ENCODE data around the gene OOSP2. TPM values are rescaled to one million over a fixed set of nuclear protein-coding genes. Genes with fewer than 3 reads are reported as not detected.

The OOSP2 gene
- not detected in 2 replicates for polyA plus RNA-seq

GRCh38 chr11:60040109-60040508 lies at the start of gene OOSP2:
OOSP2 (plus strand) TSS chr11:60040409; CDS start chr11:60040460, 51 bp downstream.

GRCh38 chr11:60016881-60017280 lies 23.3 kb upstream of the OOSP2 start, which contains the start of gene OOSP4B:
OOSP4B (plus strand) TSS chr11:60017181.

GRCh38 chr11:60056349-60056969 lies 16.2 kb downstream of the OOSP2 start, which contains the start of gene MS4A3:
MS4A3 (plus strand) TSS chr11:60056665; CDS start chr11:60061161, 4,496 bp downstream.

GRCh38 chr11:60088364-60088763 lies 48.2 kb downstream of the OOSP2 start, which contains the start of gene MS4A2:
MS4A2 (plus strand) TSS chr11:60088664; CDS start chr11:60088766, 102 bp downstream.

Other genes with a start within 250 kb of the OOSP2 start
- gene MRPL16, start 229.6 kb upstream of the OOSP2 start, polyA plus RNA-seq, result 50.7 and 55.6 TPM in 2 replicates
- not detected in 2 replicates for gene CBLIF, start 194.9 kb upstream of the OOSP2 start, polyA plus RNA-seq
- gene TCN1, start 173.9 kb upstream of the OOSP2 start, polyA plus RNA-seq, result not detected in 2 replicates
- gene OOSP3, start 161.6 kb upstream of the OOSP2 start, polyA plus RNA-seq, result not detected in 2 replicates
- gene OOSP1, start 102.0 kb upstream of the OOSP2 start, polyA plus RNA-seq, result not detected in 2 replicates
- not detected in 2 replicates for gene OOSP4A, start 76.4 kb upstream of the OOSP2 start, polyA plus RNA-seq
- gene OOSP4B, start 23.2 kb upstream of the OOSP2 start, polyA plus RNA-seq, result not detected in 2 replicates
- not detected in 2 replicates for gene MS4A3, start 16.3 kb downstream of the OOSP2 start, polyA plus RNA-seq
- gene MS4A2, start 48.3 kb downstream of the OOSP2 start, polyA plus RNA-seq, result not detected in 2 replicates
- not detected in 2 replicates for gene MS4A6A, start 142.7 kb downstream of the OOSP2 start, polyA plus RNA-seq
- gene MS4A4E, start 202.7 kb downstream of the OOSP2 start, polyA plus RNA-seq, result not detected in 2 replicates
- gene MS4A4A, start 240.3 kb downstream of the OOSP2 start, polyA plus RNA-seq, result not detected in 2 replicates